HepG2 (cell line): ENCODE measurements around the gene C20orf204. TPM values are rescaled to one million over a fixed set of nuclear protein-coding genes. Genes with fewer than 3 reads are reported as not detected.

ENCODE experiments used
- HOXA9 ChIP-seq: sonication (generic); formaldehyde crosslinking; IDR thresholded peaks from 2 replicates; pipeline ENCODE4 v1.8.1; 2022; ENCODE audit warnings: missing genetic modification reagents, mild to moderate bottlenecking, moderate library complexity, borderline replicate concordance
- IRF9 ChIP-seq: sonication (generic); formaldehyde crosslinking; IDR thresholded peaks from 2 replicates; pipeline ENCODE4 v1.8.0; 2022; ENCODE audit warnings: missing genetic modification reagents, mild to moderate bottlenecking, borderline replicate concordance
- MIER3 ChIP-seq: IDR thresholded peaks from 2 replicates; pipeline ENCODE4 v1.6.1; 2016; ENCODE audit warnings: missing compliant biosample characterization, borderline replicate concordance
- NFYC ChIP-seq: IDR thresholded peaks from 2 replicates; pipeline ENCODE4 v1.6.1; 2016; ENCODE audit warnings: missing genetic modification reagents, missing compliant biosample characterization
- NONO ChIP-seq, 2 experiments: fragments of 450-650 bp in 1 of 2; sonication (generic) in 1 of 2; formaldehyde crosslinking in 1 of 2; IDR thresholded peaks in 1 of 2; conservative IDR thresholded peaks in 1 of 2; 2 replicates each; pipeline versions ENCODE4 v1.6.1 to v1.8.0; 2017 to 2022; ENCODE audit warnings: mild to moderate bottlenecking in 1 of 2, missing genetic modification reagents in 1 of 2, moderate library complexity in 1 of 2
- SMAD1 ChIP-seq: sonication (generic); formaldehyde crosslinking; IDR thresholded peaks from 2 replicates; pipeline ENCODE4 v1.4.0; 2020; ENCODE audit warnings: missing genetic modification reagents, low read depth, mild to moderate bottlenecking, borderline replicate concordance
- ZBED4 ChIP-seq: sonication (generic); formaldehyde crosslinking; IDR thresholded peaks from 2 replicates; pipeline ENCODE4 v1.4.0; 2020; ENCODE audit warnings: missing genetic modification reagents, borderline replicate concordance
- polyA plus RNA-seq, 8 experiments: library from polyadenylated mRNA; depleted of rRNA in 3 of 8; stranded (reverse) in 7 of 8; unstranded in 1 of 8; fragments of >200 nt; fragmentation: Illumina TruSeq in 4 of 8; extraction: Trizol in 4 of 8; gene quantifications; 2 replicates each; pipeline versions ENCODE4 v1.2.1 to v1.2.3, GENCODE V29; 2011 to 2016; ENCODE audit warnings: low read depth in 4 of 8, missing spikeins in 1 of 8, mixed read lengths in 1 of 8; ENCODE audit not compliant: insufficient read depth in 1 of 8
- total RNA-seq, 5 experiments: library from RNA; depleted of rRNA; stranded (reverse); fragments of >200 nt; fragmentation: Illumina TruSeq; extraction: Trizol; gene quantifications; 2 replicates each; pipeline ENCODE4 v1.2.3, GENCODE V29; 2016; ENCODE audit warnings: low read depth in 1 of 5
- TF ChIP-seq, protein P1 (sequence below): sonication (generic); formaldehyde crosslinking; IDR thresholded peaks from 2 replicates; pipeline ENCODE4 v1.8.1; 2023; ENCODE audit warnings: mild to moderate bottlenecking, missing genetic modification reagents
- TF ChIP-seq, protein P2 (sequence below): IDR thresholded peaks from 2 replicates; pipeline ENCODE4 v1.6.1; 2016; ENCODE audit warnings: mild to moderate bottlenecking, missing biosample characterization, missing genetic modification reagents

C20orf204 gene
- total and polyA plus RNA-seq, 2 of the 13 experiments (the other 11 are each of a cell fraction or from before 2014, with no cell fraction given) = 22.1 to 80.0 TPM

GRCh38 chr20:64039293-64040160, 3.5 kb downstream of the C20orf204 start (continued):
- TF ChIP-seq, protein P1, sequence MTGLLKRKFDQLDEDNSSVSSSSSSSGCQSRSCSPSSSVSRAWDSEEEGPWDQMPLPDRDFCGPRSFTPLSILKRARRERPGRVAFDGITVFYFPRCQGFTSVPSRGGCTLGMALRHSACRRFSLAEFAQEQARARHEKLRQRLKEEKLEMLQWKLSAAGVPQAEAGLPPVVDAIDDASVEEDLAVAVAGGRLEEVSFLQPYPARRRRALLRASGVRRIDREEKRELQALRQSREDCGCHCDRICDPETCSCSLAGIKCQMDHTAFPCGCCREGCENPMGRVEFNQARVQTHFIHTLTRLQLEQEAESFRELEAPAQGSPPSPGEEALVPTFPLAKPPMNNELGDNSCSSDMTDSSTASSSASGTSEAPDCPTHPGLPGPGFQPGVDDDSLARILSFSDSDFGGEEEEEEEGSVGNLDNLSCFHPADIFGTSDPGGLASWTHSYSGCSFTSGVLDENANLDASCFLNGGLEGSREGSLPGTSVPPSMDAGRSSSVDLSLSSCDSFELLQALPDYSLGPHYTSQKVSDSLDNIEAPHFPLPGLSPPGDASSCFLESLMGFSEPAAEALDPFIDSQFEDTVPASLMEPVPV = 0 out of 2 replicates have a peak, but pooled peaks have one; percentile 9
- TF ChIP-seq SMAD1 (CRISPR knock-in tag) = peak; percentile 38; the same call in 1 of the 2 replicates
- no peak for TF ChIP-seq NONO (IDR thresholded peaks at IDR 0.05)
- peak; percentile 46 for TF ChIP-seq NONO (CRISPR knock-in tag; conservative IDR thresholded peaks at IDR 0.05)
- TF ChIP-seq ZBED4 (CRISPR knock-in tag) = peak; percentile 27; the same call in 1 of the 2 replicates
- TF ChIP-seq HOXA9 (CRISPR knock-in tag) = no peak
- no peak; the same call in 1 of the 2 replicates for TF ChIP-seq MIER3 (CRISPR knock-in tag)
- TF ChIP-seq IRF9 (CRISPR knock-in tag) = no peak
- TF ChIP-seq, protein P2, sequence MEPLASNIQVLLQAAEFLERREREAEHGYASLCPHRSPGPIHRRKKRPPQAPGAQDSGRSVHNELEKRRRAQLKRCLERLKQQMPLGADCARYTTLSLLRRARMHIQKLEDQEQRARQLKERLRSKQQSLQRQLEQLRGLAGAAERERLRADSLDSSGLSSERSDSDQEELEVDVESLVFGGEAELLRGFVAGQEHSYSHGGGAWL (CRISPR knock-in tag) = peak; percentile 33
- TF ChIP-seq NFYC (CRISPR knock-in tag) = no peak
